H9 (cell line): ENCODE data around the gene HUNK. TPM values are rescaled to one million over a fixed set of nuclear protein-coding genes. Genes with fewer than 3 reads are reported as not detected.

Experiments
- DNase-seq: peaks from one replicate; pipeline ENCODE4 v3.0.0-alpha.2; 2017
- H2AFZ ChIP-seq: one replicate; pipeline ENCODE4 v1.6.1; 2013; ENCODE audit warnings: mild to moderate bottlenecking, low read length, control low read depth, moderate library complexity
- H2AK5ac ChIP-seq: 2 replicates; pipeline ENCODE4 v1.6.1; 2013; ENCODE audit warnings: low read length, control low read depth, mixed read lengths; ENCODE audit not compliant: insufficient read length
- H2BK120ac ChIP-seq: one replicate; pipeline ENCODE4 v1.6.1; 2013; ENCODE audit warnings: low read depth, mild to moderate bottlenecking, low read length, control low read depth, inconsistent platforms; ENCODE audit not compliant: poor library complexity, severe bottlenecking
- H2BK12ac ChIP-seq: 2 replicates; pipeline ENCODE4 v1.6.1; 2013; ENCODE audit warnings: low read length, control low read depth, mixed read lengths, low read depth; ENCODE audit not compliant: insufficient read length
- H2BK15ac ChIP-seq: 2 replicates; pipeline ENCODE4 v1.6.1; 2013; ENCODE audit warnings: low read depth, low read length, control low read depth
- H2BK20ac ChIP-seq: one replicate; pipeline ENCODE4 v1.6.1; 2013; ENCODE audit warnings: low read depth, mild to moderate bottlenecking, low read length, control low read depth, inconsistent platforms; ENCODE audit not compliant: poor library complexity, severe bottlenecking
- H2BK5ac ChIP-seq: 2 replicates; pipeline ENCODE4 v1.6.1; 2013; ENCODE audit warnings: low read length, control low read depth, mixed read lengths; ENCODE audit not compliant: insufficient read length
- H3K14ac ChIP-seq: 2 replicates; pipeline ENCODE4 v1.6.1; 2013; ENCODE audit warnings: low read length, control low read depth; ENCODE audit not compliant: insufficient read depth
- H3K18ac ChIP-seq: 2 replicates; pipeline ENCODE4 v1.6.1; 2013; ENCODE audit warnings: low read depth, mild to moderate bottlenecking, mixed read lengths, low read length, control low read depth; ENCODE audit not compliant: insufficient read length
- H3K23ac ChIP-seq: 2 replicates; pipeline ENCODE4 v1.6.1; 2013; ENCODE audit warnings: low read length, control low read depth, mixed read lengths, low read depth; ENCODE audit not compliant: insufficient read length
- H3K23me2 ChIP-seq: 2 replicates; pipeline ENCODE4 v1.6.1; 2013; ENCODE audit warnings: low read depth, mild to moderate bottlenecking, mixed read lengths, low read length, control low read depth; ENCODE audit not compliant: insufficient read length, poor library complexity, severe bottlenecking
- H3K27ac ChIP-seq: 2 replicates; pipeline ENCODE4 v1.5.1; 2013; ENCODE audit warnings: low read length, control low read depth, mixed read lengths, low read depth; ENCODE audit not compliant: insufficient read length
- H3K27me3 ChIP-seq: 2 replicates; pipeline ENCODE4 v1.6.1; 2013; ENCODE audit warnings: low read length, control low read depth, inconsistent platforms; ENCODE audit not compliant: insufficient read depth
- H3K4ac ChIP-seq: 2 replicates; pipeline ENCODE4 v1.6.1; 2013; ENCODE audit warnings: low read depth, mild to moderate bottlenecking, control low read depth, inconsistent platforms, low read length, moderate library complexity
- H3K4me1 ChIP-seq: 2 replicates; pipeline ENCODE4 v1.6.1; 2013; ENCODE audit warnings: low read length, control low read depth, inconsistent platforms; ENCODE audit not compliant: insufficient read depth
- H3K4me2 ChIP-seq: 2 replicates; pipeline ENCODE4 v1.6.1; 2013; ENCODE audit warnings: low read length, control low read depth, mixed read lengths; ENCODE audit not compliant: insufficient read length, insufficient read depth
- H3K56ac ChIP-seq: 2 replicates; pipeline ENCODE4 v1.6.1; 2013; ENCODE audit warnings: low read depth, mild to moderate bottlenecking, mixed read lengths, low read length, control low read depth; ENCODE audit not compliant: insufficient read length
- H3K79me1 ChIP-seq: 2 replicates; pipeline ENCODE4 v1.6.1; 2013; ENCODE audit warnings: low read depth, mild to moderate bottlenecking, moderate library complexity, low read length, control low read depth, inconsistent platforms; ENCODE audit not compliant: insufficient read depth, poor library complexity, severe bottlenecking
- H3K79me2 ChIP-seq: 2 replicates; pipeline ENCODE4 v1.6.1; 2013; ENCODE audit warnings: low read length, control low read depth, inconsistent platforms; ENCODE audit not compliant: insufficient read depth
- H3K9ac ChIP-seq: 2 replicates; pipeline ENCODE4 v1.6.1; 2013; ENCODE audit warnings: low read length, control low read depth, mixed read lengths; ENCODE audit not compliant: insufficient read length; ENCODE audit errors: extremely low read depth
- H3K9me3 ChIP-seq: one replicate; pipeline ENCODE4 v1.6.1; 2013; ENCODE audit warnings: low read depth, low read length, inconsistent platforms; ENCODE audit not compliant: control insufficient read depth
- H3T11ph ChIP-seq: one replicate; pipeline ENCODE4 v1.6.1; 2013; ENCODE audit warnings: mild to moderate bottlenecking, low read length, control low read depth, inconsistent platforms
- H4K20me1 ChIP-seq: one replicate; pipeline ENCODE4 v1.6.1; 2013; ENCODE audit not compliant: control insufficient read depth, insufficient read length, insufficient read depth
- H4K5ac ChIP-seq: 2 replicates; pipeline ENCODE4 v1.6.1; 2013; ENCODE audit warnings: low read depth, mild to moderate bottlenecking, mixed read lengths, low read length, control low read depth; ENCODE audit not compliant: insufficient read length
- H4K8ac ChIP-seq: replicated peaks from 2 replicates; pipeline ENCODE4 v1.6.1; 2013; ENCODE audit warnings: low read length, control low read depth, mixed read lengths, low read depth; ENCODE audit not compliant: insufficient read length
- H4K91ac ChIP-seq: 2 replicates; pipeline ENCODE4 v1.6.1; 2013; ENCODE audit warnings: low read depth, mild to moderate bottlenecking, moderate library complexity, mixed read lengths, low read length, control low read depth; ENCODE audit not compliant: insufficient read length
- H3K27ac Mint-ChIP-seq, 3 experiments: 2 replicates in 2 of 3; 3 replicates in 1 of 3; pipeline ENCODE4 v1.8.0; 2020 to 2021; ENCODE audit warnings: mixed read lengths in 3 of 3, mild to moderate bottlenecking in 1 of 3, moderate library complexity in 1 of 3
- H3K27me3 Mint-ChIP-seq: 2 replicates; pipeline ENCODE4 v1.8.0; 2021; ENCODE audit warnings: low read depth, mild to moderate bottlenecking, moderate library complexity, mixed read lengths
- H3K36me3 Mint-ChIP-seq, 3 experiments: 2 replicates in 2 of 3; 3 replicates in 1 of 3; pipeline ENCODE4 v1.8.0; 2020 to 2021; ENCODE audit warnings: low read depth in 3 of 3, mixed read lengths in 3 of 3; ENCODE audit not compliant: insufficient read depth in 1 of 3
- H3K4me1 Mint-ChIP-seq, 2 experiments: 2 replicates each; pipeline ENCODE4 v1.8.0; 2020; ENCODE audit warnings: mixed read lengths in 2 of 2
- H3K4me3 Mint-ChIP-seq, 2 experiments: 2 replicates in 1 of 2; 3 replicates in 1 of 2; pipeline ENCODE4 v1.8.0; 2020 to 2021; ENCODE audit warnings: mild to moderate bottlenecking in 2 of 2, mixed read lengths in 2 of 2, moderate library complexity in 1 of 2
- H3K9me3 Mint-ChIP-seq, 2 experiments: 2 replicates in 1 of 2; 3 replicates in 1 of 2; pipeline ENCODE4 v1.8.0; 2020; ENCODE audit warnings: mild to moderate bottlenecking in 2 of 2, mixed read lengths in 2 of 2, moderate library complexity in 1 of 2
- WGBS: extraction: QIAGEN DNeasy Blood & Tissue Kit; methylation state at CpG from one replicate; pipeline ENCODE4 v1.1.7; 2013; ENCODE audit warnings: missing lambda C conversion rate, low lambda C conversion rate, mixed read lengths; ENCODE audit not compliant: insufficient read length; ENCODE audit errors: extremely low coverage; 5-methylcytosine and 5-hydroxymethylcytosine counted together
- total RNA-seq: library from RNA; stranded (reverse); gene quantifications from 2 replicates; pipeline ENCODE4 v1.2.1, GENCODE V29; 2021
- TF ChIP-seq, protein P1 (sequence below): fragments of 200-600 bp; sonication (generic); conservative IDR thresholded peaks from 3 replicates; pipeline ENCODE4 v1.8.0; 2021; ENCODE audit warnings: antibody characterized with exemption, mild to moderate bottlenecking

HUNK gene
- total RNA-seq, 1 experiment from 2014 or later = 5.8 TPM

DNA sequence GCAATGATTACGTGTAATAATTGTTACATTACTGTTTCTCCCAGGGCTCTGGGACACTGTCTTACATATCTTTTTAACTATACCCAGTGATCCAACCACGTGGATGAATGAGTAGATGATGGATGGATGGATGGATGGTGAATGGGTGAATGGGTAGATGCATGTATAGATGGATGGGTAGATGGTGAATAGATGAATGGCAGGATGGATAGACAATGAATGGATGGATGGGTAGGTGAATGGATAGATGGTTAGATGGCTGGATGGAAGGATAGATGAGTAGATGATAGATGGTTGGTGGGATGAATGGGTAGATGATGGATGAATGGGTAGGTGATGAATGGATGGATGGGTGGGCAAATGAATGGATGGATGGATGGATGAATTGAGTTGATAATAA lies 135.9 kb downstream of the HUNK start:
- no peak overlapping the region for H2BK20ac ChIP-seq

More for the DNA sequence above, 135.9 kb downstream of the HUNK start:
- Histone ChIP-seq H3K18ac (no peak overlapping the region), H3K79me1 (no peaks in the 10 kb centered on the region), H3K4ac (no peak overlapping the region), H3K27ac (no peak overlapping the region), H4K20me1 (no peaks in the 10 kb centered on the region), H4K91ac (no peak overlapping the region), H3K23me2 (no peaks in the 10 kb centered on the region), H2BK5ac (no peak overlapping the region), H4K8ac (no peak overlapping the region), H3K27me3 (no peaks in the 10 kb centered on the region), H2BK120ac (no peak overlapping the region), H3K79me2 (no peaks in the 10 kb centered on the region), H2AFZ (no peak overlapping the region), H3K4me1 (no peaks in the 10 kb centered on the region), H3K56ac (no peak overlapping the region), H3K14ac (no peak overlapping the region), H3K9me3 (no peaks in the 10 kb centered on the region), H4K5ac (no peak overlapping the region), H3K23ac (no peak overlapping the region), H2BK15ac (no peak overlapping the region), H3T11ph (no peak overlapping the region), H3K4me2 (no peak overlapping the region), H2BK12ac (no peak overlapping the region), H2AK5ac (no peak overlapping the region), H3K9ac (no peak overlapping the region)
- Mint-ChIP-seq H3K4me1 (no peaks in the 10 kb centered on the region), H3K27me3 (no peaks in the 10 kb centered on the region; the same call in 1 of the 2 replicates), H3K4me3 (no peak overlapping the region), H3K9me3 (no peaks in the 10 kb centered on the region; a peak in 1 of 5 replicates), H3K27ac (no peak overlapping the region), H3K36me3 (no peaks in the 10 kb centered on the region)
- TF ChIP-seq, protein P1, sequence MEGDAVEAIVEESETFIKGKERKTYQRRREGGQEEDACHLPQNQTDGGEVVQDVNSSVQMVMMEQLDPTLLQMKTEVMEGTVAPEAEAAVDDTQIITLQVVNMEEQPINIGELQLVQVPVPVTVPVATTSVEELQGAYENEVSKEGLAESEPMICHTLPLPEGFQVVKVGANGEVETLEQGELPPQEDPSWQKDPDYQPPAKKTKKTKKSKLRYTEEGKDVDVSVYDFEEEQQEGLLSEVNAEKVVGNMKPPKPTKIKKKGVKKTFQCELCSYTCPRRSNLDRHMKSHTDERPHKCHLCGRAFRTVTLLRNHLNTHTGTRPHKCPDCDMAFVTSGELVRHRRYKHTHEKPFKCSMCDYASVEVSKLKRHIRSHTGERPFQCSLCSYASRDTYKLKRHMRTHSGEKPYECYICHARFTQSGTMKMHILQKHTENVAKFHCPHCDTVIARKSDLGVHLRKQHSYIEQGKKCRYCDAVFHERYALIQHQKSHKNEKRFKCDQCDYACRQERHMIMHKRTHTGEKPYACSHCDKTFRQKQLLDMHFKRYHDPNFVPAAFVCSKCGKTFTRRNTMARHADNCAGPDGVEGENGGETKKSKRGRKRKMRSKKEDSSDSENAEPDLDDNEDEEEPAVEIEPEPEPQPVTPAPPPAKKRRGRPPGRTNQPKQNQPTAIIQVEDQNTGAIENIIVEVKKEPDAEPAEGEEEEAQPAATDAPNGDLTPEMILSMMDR = no peak
- DNase-seq = no peak
- WGBS = no CpG with 5 or more reads among the region's 2 CpGs
